Thyroid gland (tissue), 4 donors: ENCODE measurements around the gene ANKRD9.

ENCODE experiments used
- POLR2A ChIP-seq, 2 donors: fragments of 450-650 bp; IDR thresholded peaks; one replicate each; pipeline ENCODE4 v1.6.1; 2017; ENCODE audit warnings: antibody characterized with exemption in 2 of 2, mild to moderate bottlenecking in 2 of 2, moderate library complexity in 1 of 2
- TF ChIP-seq, protein P1 (sequence below), 6 experiments: fragments of 200-600 bp in 3 of 6; fragments of 450-650 bp in 3 of 6; sonication (generic) in 3 of 6; IDR thresholded peaks; one replicate each; pipeline ENCODE4 v1.5.1; 2016 to 2019; ENCODE audit warnings: antibody characterized with exemption in 6 of 6, mild to moderate bottlenecking in 2 of 6, inconsistent platforms in 1 of 6, moderate library complexity in 1 of 6

DNA sequence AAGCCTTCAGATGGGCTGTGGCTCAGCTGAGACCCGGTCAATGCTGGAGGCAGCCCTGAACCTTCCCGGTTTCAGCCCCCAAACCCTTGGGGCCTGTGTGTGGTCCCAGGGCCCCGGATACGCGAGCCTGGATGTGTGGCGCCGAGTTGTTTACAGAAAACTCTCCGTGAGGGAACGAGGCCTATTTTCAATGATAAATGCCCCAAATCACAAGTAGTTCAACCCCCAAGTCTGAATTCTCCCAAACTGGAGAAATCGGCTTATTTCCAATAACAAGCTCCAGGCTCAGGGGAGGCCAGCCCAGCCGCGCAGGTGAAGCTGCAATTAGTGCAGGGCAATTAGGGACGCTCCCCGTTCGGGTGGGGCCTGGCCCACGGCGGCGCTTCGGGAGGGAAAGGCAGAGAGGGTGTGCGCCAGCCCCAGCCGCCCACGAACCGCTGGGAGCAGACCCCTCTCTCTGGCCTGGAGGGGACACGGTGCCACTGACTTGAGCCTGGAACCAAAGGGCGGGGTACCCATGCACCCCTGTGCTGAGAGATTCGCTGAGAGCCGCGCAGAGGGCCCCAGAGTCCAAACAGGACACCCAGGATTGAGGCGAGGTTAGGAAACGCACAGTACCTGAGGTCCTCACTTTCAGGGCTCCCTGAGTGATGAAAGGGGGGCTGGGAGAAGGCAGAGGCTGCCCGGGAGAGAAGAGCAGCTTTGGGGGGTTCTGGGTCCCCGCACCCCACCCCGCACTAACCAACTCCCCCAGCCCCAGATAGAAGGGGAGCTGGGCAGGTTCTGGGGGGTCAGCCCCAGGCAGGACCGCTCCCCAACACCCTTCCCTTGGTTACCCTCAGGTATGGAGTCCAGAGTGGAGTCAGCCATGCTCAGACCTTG lies 14.2 kb upstream of the ANKRD9 start:
- TF ChIP-seq, protein P1, sequence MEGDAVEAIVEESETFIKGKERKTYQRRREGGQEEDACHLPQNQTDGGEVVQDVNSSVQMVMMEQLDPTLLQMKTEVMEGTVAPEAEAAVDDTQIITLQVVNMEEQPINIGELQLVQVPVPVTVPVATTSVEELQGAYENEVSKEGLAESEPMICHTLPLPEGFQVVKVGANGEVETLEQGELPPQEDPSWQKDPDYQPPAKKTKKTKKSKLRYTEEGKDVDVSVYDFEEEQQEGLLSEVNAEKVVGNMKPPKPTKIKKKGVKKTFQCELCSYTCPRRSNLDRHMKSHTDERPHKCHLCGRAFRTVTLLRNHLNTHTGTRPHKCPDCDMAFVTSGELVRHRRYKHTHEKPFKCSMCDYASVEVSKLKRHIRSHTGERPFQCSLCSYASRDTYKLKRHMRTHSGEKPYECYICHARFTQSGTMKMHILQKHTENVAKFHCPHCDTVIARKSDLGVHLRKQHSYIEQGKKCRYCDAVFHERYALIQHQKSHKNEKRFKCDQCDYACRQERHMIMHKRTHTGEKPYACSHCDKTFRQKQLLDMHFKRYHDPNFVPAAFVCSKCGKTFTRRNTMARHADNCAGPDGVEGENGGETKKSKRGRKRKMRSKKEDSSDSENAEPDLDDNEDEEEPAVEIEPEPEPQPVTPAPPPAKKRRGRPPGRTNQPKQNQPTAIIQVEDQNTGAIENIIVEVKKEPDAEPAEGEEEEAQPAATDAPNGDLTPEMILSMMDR (IDR thresholded peaks at IDR 0.05) = no peak
- TF ChIP-seq POLR2A (IDR thresholded peaks at IDR 0.05) = no peak
